ENCODE results near the gene NSD2.

DNA sequence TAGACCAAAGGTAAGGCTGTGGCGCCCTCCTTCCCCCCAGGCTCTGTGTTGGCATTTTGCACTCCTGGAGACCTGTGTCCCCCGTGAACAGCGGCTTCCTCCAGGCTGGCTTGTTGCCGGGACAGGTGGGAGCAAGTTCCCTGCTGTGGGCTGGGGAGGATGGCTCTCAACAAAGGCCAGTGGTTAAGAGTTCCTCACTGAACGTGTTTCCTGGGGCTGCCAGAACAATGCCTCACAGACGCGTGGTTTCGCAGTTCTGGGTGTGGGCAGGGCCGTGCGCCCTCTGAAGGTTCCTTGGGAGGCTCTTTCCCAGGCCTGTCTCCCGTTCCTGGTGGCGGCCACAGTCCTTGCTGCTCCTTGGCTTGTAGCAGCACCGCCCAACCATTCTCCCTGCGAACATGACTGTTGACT, 104.2 kb downstream of the NSD2 start:
- TF ChIP-seq, protein P1, sequence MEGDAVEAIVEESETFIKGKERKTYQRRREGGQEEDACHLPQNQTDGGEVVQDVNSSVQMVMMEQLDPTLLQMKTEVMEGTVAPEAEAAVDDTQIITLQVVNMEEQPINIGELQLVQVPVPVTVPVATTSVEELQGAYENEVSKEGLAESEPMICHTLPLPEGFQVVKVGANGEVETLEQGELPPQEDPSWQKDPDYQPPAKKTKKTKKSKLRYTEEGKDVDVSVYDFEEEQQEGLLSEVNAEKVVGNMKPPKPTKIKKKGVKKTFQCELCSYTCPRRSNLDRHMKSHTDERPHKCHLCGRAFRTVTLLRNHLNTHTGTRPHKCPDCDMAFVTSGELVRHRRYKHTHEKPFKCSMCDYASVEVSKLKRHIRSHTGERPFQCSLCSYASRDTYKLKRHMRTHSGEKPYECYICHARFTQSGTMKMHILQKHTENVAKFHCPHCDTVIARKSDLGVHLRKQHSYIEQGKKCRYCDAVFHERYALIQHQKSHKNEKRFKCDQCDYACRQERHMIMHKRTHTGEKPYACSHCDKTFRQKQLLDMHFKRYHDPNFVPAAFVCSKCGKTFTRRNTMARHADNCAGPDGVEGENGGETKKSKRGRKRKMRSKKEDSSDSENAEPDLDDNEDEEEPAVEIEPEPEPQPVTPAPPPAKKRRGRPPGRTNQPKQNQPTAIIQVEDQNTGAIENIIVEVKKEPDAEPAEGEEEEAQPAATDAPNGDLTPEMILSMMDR (IDR thresholded peaks at IDR 0.05), result no peak
- TF ChIP-seq POLR2A (IDR thresholded peaks at IDR 0.05), result no peak
